Heart left ventricle (tissue), 16 donors: ENCODE measurements around the gene TNIK. TPM values are rescaled to one million over a fixed set of nuclear protein-coding genes. Genes with fewer than 3 reads are reported as not detected.
"Not testable (repeated sequence)": the region's sequence is repeated elsewhere in the genome, so short reads cannot be mapped to it uniquely, and the experiment has no call there.

ENCODE experiments used
- ATAC-seq, 4 donors: fragments of 200-7000 bp; cut with Tn5 transposase; one replicate each; pipeline ENCODE4 v1.9.1; 2020 to 2022; ENCODE audit warnings: moderate library complexity in 4 of 4, mild to moderate bottlenecking in 3 of 4, moderate number of reproducible peaks in 1 of 4
- DNase-seq, 5 donors: peaks; one replicate each; pipeline ENCODE4 v3.0.0-alpha.2; 2020
- H3K27ac ChIP-seq, 12 donors: fragments of 200-600 bp; sonication (generic) in 4 of 12; one replicate each; pipeline versions ENCODE4 v1.5.0 to v1.8.0; 2016 to 2022; ENCODE audit warnings: mild to moderate bottlenecking in 2 of 12
- H3K27me3 ChIP-seq, 9 donors: fragments of 200-600 bp; sonication (generic) in 2 of 9; one replicate each; pipeline versions ENCODE4 v1.5.1 to v1.8.0; 2016 to 2022; ENCODE audit warnings: mild to moderate bottlenecking in 3 of 9
- H3K36me3 ChIP-seq, 9 donors: fragments of 200-600 bp; sonication (generic) in 2 of 9; one replicate each; pipeline versions ENCODE4 v1.5.0 to v1.8.0; 2018 to 2022; ENCODE audit warnings: mild to moderate bottlenecking in 2 of 9
- H3K4me1 ChIP-seq, 12 donors: fragments of 200-600 bp; sonication (generic) in 4 of 12; one replicate each; pipeline versions ENCODE4 v1.5.0 to v1.8.0; 2016 to 2022; ENCODE audit warnings: mild to moderate bottlenecking in 3 of 12
- H3K4me3 ChIP-seq, 12 donors: fragments of 200-600 bp; sonication (generic) in 4 of 12; one replicate each; pipeline versions ENCODE4 v1.5.0 to v1.8.0; 2017 to 2022; ENCODE audit warnings: mild to moderate bottlenecking in 9 of 12, moderate library complexity in 4 of 12
- H3K9me3 ChIP-seq, 12 donors: fragments of 200-600 bp; sonication (generic) in 4 of 12; one replicate each; pipeline versions ENCODE4 v1.5.0 to v1.8.0; 2016 to 2022; ENCODE audit warnings: mild to moderate bottlenecking in 1 of 12
- POLR2A ChIP-seq, 2 donors: fragments of 450-650 bp; IDR thresholded peaks; one replicate each; pipeline ENCODE4 v1.6.1; 2017; ENCODE audit warnings: antibody characterized with exemption in 2 of 2, mild to moderate bottlenecking in 2 of 2, moderate library complexity in 2 of 2
- WGBS, 4 donors: extraction: QIAGEN DNeasy Blood & Tissue Kit in 2 of 4; methylation state at CpG; one replicate each; pipeline versions ENCODE4 v1.1.5 to v1.1.7; 2013 to 2018; 5-methylcytosine and 5-hydroxymethylcytosine counted together
- intact Hi-C, 10 donors: fragments of 100-400 bp; cut with DNase I; formaldehyde crosslinking; loops; one replicate each; pipeline versions ENCODE4 v1.11.1 to v1.14.2; 2022
- polyA plus RNA-seq, 2 donors: library from polyadenylated mRNA; stranded (reverse); fragments of 200-250 nt; gene quantifications; one replicate each; pipeline ENCODE4 v1.2.3, GENCODE V29; 2013
- total RNA-seq, 9 donors: library from RNA; depleted of rRNA in 2 of 9; stranded (reverse); fragments of >200 nt in 2 of 9; fragmentation: NEBNext Ultra II Directional in 3 of 9; extraction: Animal tissue kit (Norgen Biotek cat#: 25700) in 3 of 9; gene quantifications; one replicate each; pipeline versions ENCODE4 v1.1.0 to v1.2.4, GENCODE V29; 2016 to 2023
- TF ChIP-seq, protein P1 (sequence below), 12 donors: fragments of 200-600 bp; sonication (generic) in 4 of 12; IDR thresholded peaks; one replicate each; pipeline versions ENCODE4 v1.5.0 to v1.8.0; 2018 to 2022; ENCODE audit warnings: antibody characterized with exemption in 12 of 12, mild to moderate bottlenecking in 5 of 12
- donor health status: ischemic (EF 13 %, LVEDD 7.1; RV severe dilation, severe dysfunction).
- donor health status: healthy with polysubstance abuse.
- donor health status: DM: no; HTN: yes; CAD: no.
- donor health status: DM: no; HTN: no; CAD: no.
- donor health status: ischemic (EF 25% LVEDD 6.9; RV normal size, moderate dysfunction).
- donor health status: ischemic (EF 25% LVEDD 5.7; RV mildly dilated, moderate dysfunction).
- donor health status: healthy.
- donor health status: DM: yes; HTN: yes; CAD: no.
- donor health status: ischemic (EF 35%, LVEDD 5.7; RV mildly dilated, moderate dysfunction).
- donor health status: nonischemic (EF 11% LVEDD 7.7; RV severe dilation, severe dysfunction).
- donor health status: DM: yes; HTN: yes; CAD: no.
- donor health status: PGD.
- donor health status: ischemic (EF 29% LVEDD 5.4; RV normal size, mild dysfunction).
- donor health status: nonischemic (EF 23%, LVEDD 6.1; RV moderate dilation, normal function).

Gene TNIK
- total and polyA plus RNA-seq, 11 donors: 12.3 to 51.6 (median 32.4) TPM

- Histone ChIP-seq H3K27me3 (no peaks in the 10 kb centered on the region), H3K36me3 (no peaks in the 10 kb centered on the region), H3K27ac (no peak overlapping the region), H3K4me1 (peaks cover 0 to 16% (median 4%) of the 10 kb centered on the region in 12 donors), H3K9me3 (peaks cover 0 to 2% (median 0%) of the 10 kb centered on the region in 12 donors), H3K4me3 (no peak overlapping the region)
- no peak for TF ChIP-seq POLR2A (IDR thresholded peaks at IDR 0.05)
- TF ChIP-seq, protein P1, sequence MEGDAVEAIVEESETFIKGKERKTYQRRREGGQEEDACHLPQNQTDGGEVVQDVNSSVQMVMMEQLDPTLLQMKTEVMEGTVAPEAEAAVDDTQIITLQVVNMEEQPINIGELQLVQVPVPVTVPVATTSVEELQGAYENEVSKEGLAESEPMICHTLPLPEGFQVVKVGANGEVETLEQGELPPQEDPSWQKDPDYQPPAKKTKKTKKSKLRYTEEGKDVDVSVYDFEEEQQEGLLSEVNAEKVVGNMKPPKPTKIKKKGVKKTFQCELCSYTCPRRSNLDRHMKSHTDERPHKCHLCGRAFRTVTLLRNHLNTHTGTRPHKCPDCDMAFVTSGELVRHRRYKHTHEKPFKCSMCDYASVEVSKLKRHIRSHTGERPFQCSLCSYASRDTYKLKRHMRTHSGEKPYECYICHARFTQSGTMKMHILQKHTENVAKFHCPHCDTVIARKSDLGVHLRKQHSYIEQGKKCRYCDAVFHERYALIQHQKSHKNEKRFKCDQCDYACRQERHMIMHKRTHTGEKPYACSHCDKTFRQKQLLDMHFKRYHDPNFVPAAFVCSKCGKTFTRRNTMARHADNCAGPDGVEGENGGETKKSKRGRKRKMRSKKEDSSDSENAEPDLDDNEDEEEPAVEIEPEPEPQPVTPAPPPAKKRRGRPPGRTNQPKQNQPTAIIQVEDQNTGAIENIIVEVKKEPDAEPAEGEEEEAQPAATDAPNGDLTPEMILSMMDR (IDR thresholded peaks at IDR 0.05): no peak
- intact Hi-C loops: no loop called here
- peak in 1 of 4 donors; percentile 26 for ATAC-seq
- 54 to 64% (median 58%) methylated on average over 4 of the region's 4 CpGs for WGBS, 4 donors
- no peak for DNase-seq
Measured at GRCh38 chr3:171428321-171428787, 31.9 kb downstream of the TNIK start.

DNA sequence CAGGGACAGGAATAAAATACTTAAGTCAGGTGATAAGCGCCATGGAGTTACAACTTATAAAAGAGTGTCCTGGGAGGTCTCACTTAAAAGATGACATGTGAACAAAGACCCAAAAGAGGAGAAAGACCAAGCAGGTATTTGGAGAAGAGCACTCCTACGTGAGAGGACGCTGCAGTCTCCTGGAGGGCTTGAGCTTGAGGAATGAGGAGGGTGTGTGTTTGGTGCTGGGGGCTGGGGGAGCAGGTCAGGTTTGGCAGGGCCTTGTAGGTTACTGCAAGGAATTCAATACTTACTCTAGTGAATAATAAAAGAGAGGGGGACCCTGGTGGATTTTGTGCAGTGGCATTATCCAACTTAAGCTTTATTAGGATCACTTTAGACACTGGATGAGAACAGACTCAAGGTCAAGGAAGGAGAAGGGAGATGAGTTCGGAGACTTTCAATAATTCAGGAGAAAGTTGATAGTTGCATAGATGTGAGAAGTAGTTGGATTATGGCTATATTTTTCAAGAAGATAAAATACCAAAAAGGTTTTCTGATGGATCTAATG lies 32.4 kb downstream of the TNIK start:
- no peak for TF ChIP-seq POLR2A (IDR thresholded peaks at IDR 0.05)
- TF ChIP-seq, protein P1 (IDR thresholded peaks at IDR 0.05): no peak
- H3K4me1 ChIP-seq: peaks cover 0 to 16% (median 4%) of the 10 kb centered on the region in 12 donors
- no peaks in the 10 kb centered on the region for H3K36me3 ChIP-seq
- DNase-seq: no peak
- H3K27ac ChIP-seq: no peak overlapping the region
- WGBS, 4 donors: 72 to 83% (median 80%) methylated on average over 4 of the region's 4 CpGs
- peaks cover 0 to 2% (median 0%) of the 10 kb centered on the region in 12 donors for H3K9me3 ChIP-seq
- intact Hi-C loops: no loop called here
- ATAC-seq: no peak
- no peak overlapping the region for H3K4me3 ChIP-seq
- no peaks in the 10 kb centered on the region for H3K27me3 ChIP-seq

DNA sequence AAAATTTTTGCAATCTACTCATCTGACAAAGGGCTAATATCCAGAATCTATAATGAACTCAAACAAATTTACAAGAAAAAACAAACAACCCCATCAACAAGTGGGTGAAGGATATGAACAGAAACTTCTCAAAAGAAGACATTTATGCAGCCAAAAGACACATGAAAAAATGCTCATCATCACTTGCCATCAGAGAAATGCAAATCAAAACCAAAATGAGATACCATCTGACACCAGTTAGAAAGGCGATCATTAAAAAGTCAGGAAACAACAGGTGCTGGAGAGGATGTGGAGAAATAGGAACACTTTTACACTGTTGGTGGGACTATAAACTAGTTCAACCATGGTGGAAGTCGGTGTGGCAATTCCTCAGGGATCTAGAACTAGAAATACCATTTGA lies 36.1 kb downstream of the TNIK start:
- H3K4me1 ChIP-seq: peaks cover 0 to 19% (median 4%) of the 10 kb centered on the region in 12 donors
- ATAC-seq, DNase-seq, H3K4me3 ChIP-seq, H3K27me3 ChIP-seq, H3K36me3 ChIP-seq, H3K27ac ChIP-seq, H3K9me3 ChIP-seq, intact Hi-C loops: not testable (repeated sequence)
- 84 to 92% (median 85%) methylated on average over 2 of the region's 2 CpGs for WGBS, 4 donors

DNA sequence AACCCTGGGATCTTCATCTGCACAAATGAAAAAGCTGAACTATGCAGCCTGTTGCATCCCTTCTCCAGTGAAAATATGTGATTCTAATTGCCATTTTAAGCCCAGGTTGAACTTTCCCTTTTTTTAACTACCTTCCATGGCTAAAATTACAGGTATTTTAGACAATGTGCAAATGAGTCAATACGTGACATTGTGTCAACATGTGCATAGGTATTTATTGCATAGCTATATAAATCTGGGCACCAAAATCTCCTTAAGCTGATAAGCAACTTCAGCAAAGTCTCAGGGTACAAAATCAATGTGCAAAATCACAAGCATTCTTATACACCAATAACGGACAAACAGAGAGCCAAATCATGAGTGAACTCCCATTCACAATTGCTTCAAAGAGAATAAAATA lies 37.4 kb downstream of the TNIK start:
- H3K27me3 ChIP-seq, H3K9me3 ChIP-seq, H3K27ac ChIP-seq, ATAC-seq, intact Hi-C loops, H3K36me3 ChIP-seq, H3K4me3 ChIP-seq, DNase-seq: not testable (repeated sequence)
- WGBS, 4 donors: 48 to 94% (median 66%) methylated on average over 2 of the region's 2 CpGs
- peaks cover 0 to 13% (median 4%) of the 10 kb centered on the region in 12 donors for H3K4me1 ChIP-seq

GRCh38 chr3:171420667-171421066 lies 39.5 kb downstream of the TNIK start:
- Histone ChIP-seq H3K4me1 (peaks cover 0 to 32% (median 15%) of the 10 kb centered on the region in 12 donors), H3K36me3 (no peaks in the 10 kb centered on the region), H3K27ac (peak overlapping the region in 2 of 12 donors; percentile 5 to 34), H3K27me3 (no peaks in the 10 kb centered on the region), H3K4me3 (no peak overlapping the region), H3K9me3 (peaks cover 0 to 2% (median 0%) of the 10 kb centered on the region in 12 donors)
- peak in 1 of 5 donors; percentile 31 for DNase-seq
- intact Hi-C loops: no loop called here
- WGBS, 4 donors: 59 to 63% (median 62%) methylated on average over 5 of the region's 5 CpGs
- TF ChIP-seq POLR2A (IDR thresholded peaks at IDR 0.05): no peak
- TF ChIP-seq, protein P1 (IDR thresholded peaks at IDR 0.05): no peak
- peak in 3 of 4 donors; percentile 29 to 83 (median 66) for ATAC-seq
